Measurements from ENCODE around the gene DPF3.
"Not testable (repeated sequence)": the region's sequence is repeated elsewhere in the genome, so short reads cannot be mapped to it uniquely, and the experiment has no call there.

The DPF3 gene

GRCh38 chr14:72753044-72753710 is 140.7 kb downstream of the DPF3 start:
- no peak for DNase-seq (ENCODE audit: extremely low read depth, insufficient read length)
- no peaks in the 10 kb centered on the region for H3K27me3 ChIP-seq (replicated peaks; ENCODE audit: control insufficient read depth, insufficient read depth, low read length)
- H3K36me3 ChIP-seq (ENCODE audit: control insufficient read depth, insufficient read depth, low read length) = peaks cover 1% of the 10 kb centered on the region
- H3K4me3 ChIP-seq (replicated peaks; ENCODE audit: low read depth, low read length) = no peak overlapping the region
- TF ChIP-seq CTCF (IDR thresholded peaks at IDR 0.05; ENCODE audit: insufficient read depth, low read length, poor library complexity, severe bottlenecking) = no peak

GRCh38 chr14:72752034-72752412 is 141.9 kb downstream of the DPF3 start:
- TF ChIP-seq CTCF (IDR thresholded peaks at IDR 0.05; ENCODE audit: insufficient read depth, low read length, poor library complexity, severe bottlenecking) = no peak
- no peak for DNase-seq (ENCODE audit: extremely low read depth, insufficient read length)
- Histone ChIP-seq H3K4me3 (replicated peaks; ENCODE audit: low read depth, low read length) (no peak overlapping the region), H3K36me3 (ENCODE audit: control insufficient read depth, insufficient read depth, low read length) (peaks cover 1% of the 10 kb centered on the region), H3K27me3 (replicated peaks; ENCODE audit: control insufficient read depth, insufficient read depth, low read length) (no peaks in the 10 kb centered on the region)

GRCh38 chr14:72751276-72752033 is 142.4 kb downstream of the DPF3 start:
- no peak overlapping the region for H3K4me3 ChIP-seq (replicated peaks; ENCODE audit: low read depth, low read length)
- DNase-seq (ENCODE audit: extremely low read depth, insufficient read length) = no peak
- peaks cover 1% of the 10 kb centered on the region for H3K36me3 ChIP-seq (ENCODE audit: control insufficient read depth, insufficient read depth, low read length)
- H3K27me3 ChIP-seq (replicated peaks; ENCODE audit: control insufficient read depth, insufficient read depth, low read length) = no peaks in the 10 kb centered on the region
- TF ChIP-seq CTCF (IDR thresholded peaks at IDR 0.05; ENCODE audit: insufficient read depth, low read length, poor library complexity, severe bottlenecking) = no peak

GRCh38 chr14:72748921-72749320 is 145.0 kb downstream of the DPF3 start:
- not testable (repeated sequence) for H3K4me3 ChIP-seq (replicated peaks; ENCODE audit: low read depth, low read length); DNase-seq (ENCODE audit: extremely low read depth, insufficient read length); H3K27me3 ChIP-seq (replicated peaks; ENCODE audit: control insufficient read depth, insufficient read depth, low read length); H3K36me3 ChIP-seq (ENCODE audit: control insufficient read depth, insufficient read depth, low read length)

- DNase-seq (ENCODE audit: extremely low read depth, insufficient read length) = no peak
- Histone ChIP-seq H3K36me3 (ENCODE audit: control insufficient read depth, insufficient read depth, low read length) (peaks cover 1% of the 10 kb centered on the region), H3K4me3 (replicated peaks; ENCODE audit: low read depth, low read length) (no peak overlapping the region), H3K27me3 (replicated peaks; ENCODE audit: control insufficient read depth, insufficient read depth, low read length) (no peaks in the 10 kb centered on the region)
- TF ChIP-seq CTCF (IDR thresholded peaks at IDR 0.05; ENCODE audit: insufficient read depth, low read length, poor library complexity, severe bottlenecking) = no peak
Observed at GRCh38 chr14:72747652-72748051, 146.2 kb downstream of the DPF3 start.
